ENCODE results near the gene KANTR. TPM values are rescaled to one million over a fixed set of nuclear protein-coding genes. Genes with fewer than 3 reads are reported as not detected.

The KANTR gene
- total RNA-seq, 1 experiment from 2014 or later: 6.8 TPM

DNA sequence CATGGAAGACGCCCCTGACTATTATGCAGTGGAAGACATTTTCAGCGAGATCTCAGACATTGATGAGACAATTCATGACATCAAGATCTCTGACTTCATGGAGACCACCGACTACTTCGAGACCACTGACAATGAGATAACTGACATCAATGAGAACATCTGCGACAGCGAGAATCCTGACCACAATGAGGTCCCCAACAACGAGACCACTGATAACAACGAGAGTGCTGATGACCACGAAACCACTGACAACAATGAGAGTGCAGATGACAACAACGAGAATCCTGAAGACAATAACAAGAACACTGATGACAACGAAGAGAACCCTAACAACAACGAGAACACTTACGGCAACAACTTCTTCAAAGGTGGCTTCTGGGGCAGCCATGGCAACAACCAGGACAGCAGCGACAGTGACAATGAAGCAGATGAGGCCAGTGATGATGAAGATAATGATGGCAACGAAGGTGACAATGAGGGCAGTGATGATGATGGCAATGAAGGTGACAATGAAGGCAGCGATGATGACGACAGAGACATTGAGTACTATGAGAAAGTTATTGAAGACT is 8.2 kb upstream of the KANTR start:
- in situ Hi-C loops (cut with HindIII; ENCODE audit: low pct_unique_long_range_greater_than_20kb, low sequenced_read_pairs): no loop called here
- intact Hi-C loops (cut with micrococcal nuclease; ENCODE audit: unreplicated experiment): no loop called here
- CTCF ChIA-PET: no interaction called here
- ATAC-seq (no peak), DNase-seq (ENCODE audit: low read depth, low spot score) (no peak)
- POLR2A ChIA-PET: no interaction called here
- TF ChIP-seq SIN3A (IDR thresholded peaks at IDR 0.05; ENCODE audit: borderline replicate concordance, insufficient read depth, low read depth, low read length) (no peak), TCF7L2 (IDR thresholded peaks at IDR 0.05; ENCODE audit: low read depth, low read length) (no peak), POLR2AphosphoS5 (IDR thresholded peaks at IDR 0.05; ENCODE audit: low read depth, low read length) (no peak)
- TF ChIP-seq, protein P1, sequence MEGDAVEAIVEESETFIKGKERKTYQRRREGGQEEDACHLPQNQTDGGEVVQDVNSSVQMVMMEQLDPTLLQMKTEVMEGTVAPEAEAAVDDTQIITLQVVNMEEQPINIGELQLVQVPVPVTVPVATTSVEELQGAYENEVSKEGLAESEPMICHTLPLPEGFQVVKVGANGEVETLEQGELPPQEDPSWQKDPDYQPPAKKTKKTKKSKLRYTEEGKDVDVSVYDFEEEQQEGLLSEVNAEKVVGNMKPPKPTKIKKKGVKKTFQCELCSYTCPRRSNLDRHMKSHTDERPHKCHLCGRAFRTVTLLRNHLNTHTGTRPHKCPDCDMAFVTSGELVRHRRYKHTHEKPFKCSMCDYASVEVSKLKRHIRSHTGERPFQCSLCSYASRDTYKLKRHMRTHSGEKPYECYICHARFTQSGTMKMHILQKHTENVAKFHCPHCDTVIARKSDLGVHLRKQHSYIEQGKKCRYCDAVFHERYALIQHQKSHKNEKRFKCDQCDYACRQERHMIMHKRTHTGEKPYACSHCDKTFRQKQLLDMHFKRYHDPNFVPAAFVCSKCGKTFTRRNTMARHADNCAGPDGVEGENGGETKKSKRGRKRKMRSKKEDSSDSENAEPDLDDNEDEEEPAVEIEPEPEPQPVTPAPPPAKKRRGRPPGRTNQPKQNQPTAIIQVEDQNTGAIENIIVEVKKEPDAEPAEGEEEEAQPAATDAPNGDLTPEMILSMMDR (IDR thresholded peaks at IDR 0.05): no peak
- TF ChIP-seq, protein P2, sequence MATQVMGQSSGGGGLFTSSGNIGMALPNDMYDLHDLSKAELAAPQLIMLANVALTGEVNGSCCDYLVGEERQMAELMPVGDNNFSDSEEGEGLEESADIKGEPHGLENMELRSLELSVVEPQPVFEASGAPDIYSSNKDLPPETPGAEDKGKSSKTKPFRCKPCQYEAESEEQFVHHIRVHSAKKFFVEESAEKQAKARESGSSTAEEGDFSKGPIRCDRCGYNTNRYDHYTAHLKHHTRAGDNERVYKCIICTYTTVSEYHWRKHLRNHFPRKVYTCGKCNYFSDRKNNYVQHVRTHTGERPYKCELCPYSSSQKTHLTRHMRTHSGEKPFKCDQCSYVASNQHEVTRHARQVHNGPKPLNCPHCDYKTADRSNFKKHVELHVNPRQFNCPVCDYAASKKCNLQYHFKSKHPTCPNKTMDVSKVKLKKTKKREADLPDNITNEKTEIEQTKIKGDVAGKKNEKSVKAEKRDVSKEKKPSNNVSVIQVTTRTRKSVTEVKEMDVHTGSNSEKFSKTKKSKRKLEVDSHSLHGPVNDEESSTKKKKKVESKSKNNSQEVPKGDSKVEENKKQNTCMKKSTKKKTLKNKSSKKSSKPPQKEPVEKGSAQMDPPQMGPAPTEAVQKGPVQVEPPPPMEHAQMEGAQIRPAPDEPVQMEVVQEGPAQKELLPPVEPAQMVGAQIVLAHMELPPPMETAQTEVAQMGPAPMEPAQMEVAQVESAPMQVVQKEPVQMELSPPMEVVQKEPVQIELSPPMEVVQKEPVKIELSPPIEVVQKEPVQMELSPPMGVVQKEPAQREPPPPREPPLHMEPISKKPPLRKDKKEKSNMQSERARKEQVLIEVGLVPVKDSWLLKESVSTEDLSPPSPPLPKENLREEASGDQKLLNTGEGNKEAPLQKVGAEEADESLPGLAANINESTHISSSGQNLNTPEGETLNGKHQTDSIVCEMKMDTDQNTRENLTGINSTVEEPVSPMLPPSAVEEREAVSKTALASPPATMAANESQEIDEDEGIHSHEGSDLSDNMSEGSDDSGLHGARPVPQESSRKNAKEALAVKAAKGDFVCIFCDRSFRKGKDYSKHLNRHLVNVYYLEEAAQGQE (IDR thresholded peaks at IDR 0.05; ENCODE audit: insufficient read depth in 1 of 2, low read depth in 2 of 2, low read length in 1 of 2): no peak
- Histone ChIP-seq H3K4me1 (ENCODE audit: control insufficient read depth, insufficient read depth, low read length) (peaks cover 8% of the 10 kb centered on the region), H3K36me3 (ENCODE audit: control insufficient read depth, insufficient read depth, low read length) (no peaks in the 10 kb centered on the region), H3K27ac (ENCODE audit: low read length) (no peak overlapping the region), H3K4me3 (ENCODE audit: low read depth in 2 of 2, low read length in 2 of 2) (no peak overlapping the region), H3K9me3 (ENCODE audit: control insufficient read depth, insufficient read depth, low read depth, low read length) (no peaks in the 10 kb centered on the region), H3K27me3 (ENCODE audit: control insufficient read depth, insufficient read depth, low read length) (no peaks in the 10 kb centered on the region)
- no TSS peak for BruUV-seq (replicated peaks)

DNA sequence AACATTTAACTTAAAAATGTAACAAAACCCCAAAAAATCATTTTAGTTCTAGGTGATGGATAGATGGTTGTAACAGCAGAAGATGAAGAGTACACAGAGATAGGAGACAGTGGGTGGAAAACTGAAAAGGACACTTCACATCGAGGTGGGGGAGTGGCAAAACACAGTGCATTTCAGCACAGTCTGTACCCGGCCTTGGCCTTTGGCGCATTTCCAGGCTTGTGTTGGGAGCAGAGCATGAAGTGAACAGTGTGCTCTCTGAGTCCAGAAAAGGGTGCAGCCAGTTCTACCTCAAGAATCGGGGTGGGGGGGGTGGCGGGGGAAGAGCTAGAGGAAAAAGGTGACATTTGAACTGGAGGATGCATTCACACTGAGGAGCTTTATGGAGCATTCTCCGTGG is 7.5 kb upstream of the KANTR start:
- Histone ChIP-seq H3K4me1 (ENCODE audit: control insufficient read depth, insufficient read depth, low read length) (peaks cover 8% of the 10 kb centered on the region), H3K36me3 (ENCODE audit: control insufficient read depth, insufficient read depth, low read length) (no peaks in the 10 kb centered on the region), H3K27me3 (ENCODE audit: control insufficient read depth, insufficient read depth, low read length) (no peaks in the 10 kb centered on the region), H3K27ac (ENCODE audit: low read length) (no peak overlapping the region), H3K9me3 (ENCODE audit: control insufficient read depth, insufficient read depth, low read depth, low read length) (no peaks in the 10 kb centered on the region), H3K4me3 (ENCODE audit: low read depth in 2 of 2, low read length in 2 of 2) (no peak overlapping the region)
- DNase-seq (ENCODE audit: low read depth, low spot score) (no peak), ATAC-seq (no peak)
- POLR2A ChIA-PET: no interaction called here
- CTCF ChIA-PET: no interaction called here
- TF ChIP-seq TCF7L2 (IDR thresholded peaks at IDR 0.05; ENCODE audit: low read depth, low read length): no peak
- TF ChIP-seq, protein P1 (IDR thresholded peaks at IDR 0.05): no peak
- TF ChIP-seq, protein P2 (IDR thresholded peaks at IDR 0.05; ENCODE audit: insufficient read depth in 1 of 2, low read depth in 2 of 2, low read length in 1 of 2): no peak
- TF ChIP-seq SIN3A (IDR thresholded peaks at IDR 0.05; ENCODE audit: borderline replicate concordance, insufficient read depth, low read depth, low read length): no peak
- no peak for TF ChIP-seq POLR2AphosphoS5 (IDR thresholded peaks at IDR 0.05; ENCODE audit: low read depth, low read length)
- in situ Hi-C loops (cut with HindIII; ENCODE audit: low pct_unique_long_range_greater_than_20kb, low sequenced_read_pairs) (no loop called here), intact Hi-C loops (cut with micrococcal nuclease; ENCODE audit: unreplicated experiment) (no loop called here)
- BruUV-seq (replicated peaks): no TSS peak
